ENCODE measurements around the gene STEAP3.

- TF ChIP-seq TCF7L2 (IDR thresholded peaks at IDR 0.05; ENCODE audit: borderline replicate concordance, extremely low read depth, insufficient read depth, insufficient read length), result no peak
- TF ChIP-seq REST (IDR thresholded peaks at IDR 0.05; ENCODE audit: low read depth), result no peak
- TF ChIP-seq CTCF (IDR thresholded peaks at IDR 0.05 in 2 of 3, conservative IDR thresholded peaks at IDR 0.05 in 1 of 3; ENCODE audit: borderline replicate concordance in 1 of 3, insufficient read depth in 1 of 3, low read depth in 2 of 3, low read length in 2 of 3), result no peak
- no peak for TF ChIP-seq EZH2 (IDR thresholded peaks at IDR 0.05)
- TF ChIP-seq POLR2A (IDR thresholded peaks at IDR 0.05; ENCODE audit: borderline replicate concordance, extremely low read depth, insufficient read depth, insufficient read length), result no peak
- no peak for TF ChIP-seq POLR2AphosphoS5 (IDR thresholded peaks at IDR 0.05; ENCODE audit: low read depth, low read length)
- TF ChIP-seq EGR1 (IDR thresholded peaks at IDR 0.05; ENCODE audit: low read depth), result no peak
- TF ChIP-seq RAD21 (IDR thresholded peaks at IDR 0.05; ENCODE audit: low read depth), result no peak
- no peak for TF ChIP-seq MAX (IDR thresholded peaks at IDR 0.05)
Observed at GRCh38 chr2:119184512-119184911, 39.1 kb upstream of the STEAP3 start.

Data from HCT116 (cell line).